Panc1 (cell line): ENCODE data around the gene MYLIP. TPM values are rescaled to one million over a fixed set of nuclear protein-coding genes. Genes with fewer than 3 reads are reported as not detected.

Experiments used
- ATAC-seq: fragments of 200-7000 bp; cut with Tn5 transposase; 2 replicates; pipeline ENCODE4 v1.9.1; 2020; ENCODE audit warnings: mild to moderate bottlenecking, moderate library complexity
- BruUV-seq: library from RNA; stranded (reverse); fragments of 400-500 nt; replicated peaks from 2 replicates; lab custom pipeline; 2021; lab: Mats Ljungman, UMichigan
- CTCF ChIA-PET: fragments of 300-600 bp; sonication (Branson Sonifier 250); formaldehyde crosslinking; loops from one replicate; lab custom pipeline; 2022; ENCODE audit warnings: antibody characterized with exemption; lab: Charles Lee
- POLR2A ChIA-PET: fragments of 300-600 bp; sonication (Branson Sonifier 250); formaldehyde crosslinking; loops from one replicate; lab custom pipeline; 2022; ENCODE audit warnings: antibody characterized with exemption; lab: Charles Lee
- DNase-seq: peaks from one replicate; pipeline ENCODE4 v3.0.0-alpha.2; 2010; ENCODE audit warnings: low read depth, low spot score
- H3K27ac ChIP-seq: 2 replicates; pipeline ENCODE4 v1.5.1; 2011; ENCODE audit warnings: mild to moderate bottlenecking, low read length, inconsistent platforms
- H3K27me3 ChIP-seq: fragments of 200-500 bp; sonication (Bioruptor generic); 2 replicates; pipeline ENCODE4 v1.6.0; 2014; ENCODE audit warnings: low read length, inconsistent platforms; ENCODE audit not compliant: control insufficient read depth, insufficient read depth
- H3K36me3 ChIP-seq: fragments of 200-500 bp; sonication (Bioruptor generic); 2 replicates; pipeline ENCODE4 v1.5.1; 2014; ENCODE audit warnings: inconsistent platforms, mild to moderate bottlenecking, low read length, moderate library complexity; ENCODE audit not compliant: control insufficient read depth, insufficient read depth
- H3K4me1 ChIP-seq: 2 replicates; pipeline ENCODE4 v1.5.1; 2011; ENCODE audit warnings: inconsistent platforms, mild to moderate bottlenecking, low read length, moderate library complexity; ENCODE audit not compliant: control insufficient read depth, insufficient read depth
- H3K4me3 ChIP-seq, 2 experiments: 2 replicates each; pipeline ENCODE4 v1.5.1; 2011 to 2012; ENCODE audit warnings: low read depth in 2 of 2, low read length in 2 of 2, mild to moderate bottlenecking in 2 of 2, inconsistent platforms in 1 of 2, moderate library complexity in 1 of 2
- H3K9me3 ChIP-seq: fragments of 200-500 bp; sonication (Bioruptor generic); 2 replicates; pipeline ENCODE4 v1.5.1; 2014; ENCODE audit warnings: low read depth, mild to moderate bottlenecking, inconsistent platforms, low read length, moderate library complexity; ENCODE audit not compliant: control insufficient read depth, insufficient read depth
- CTCF ChIP-seq: fragments of 450-650 bp; IDR thresholded peaks from 2 replicates; pipeline ENCODE4 v1.5.1; 2017; ENCODE audit warnings: mild to moderate bottlenecking
- POLR2AphosphoS5 ChIP-seq: IDR thresholded peaks from 2 replicates; pipeline ENCODE4 v1.6.1; 2012; ENCODE audit warnings: mild to moderate bottlenecking, low read depth, low read length, moderate library complexity
- SIN3A ChIP-seq: IDR thresholded peaks from 2 replicates; pipeline ENCODE4 v1.6.1; 2012; ENCODE audit warnings: low read depth, mild to moderate bottlenecking, low read length, moderate library complexity, borderline replicate concordance; ENCODE audit not compliant: insufficient read depth
- TCF7L2 ChIP-seq: IDR thresholded peaks from 2 replicates; pipeline ENCODE4 v1.6.1; 2011; ENCODE audit warnings: mild to moderate bottlenecking, low read depth, low read length, inconsistent platforms
- in situ Hi-C: cut with HindIII; loops from 2 replicates; pipeline ENCODE4 v1.10.0; 2016; ENCODE audit warnings: low sequenced_read_pairs, low pct_unique_long_range_greater_than_20kb
- intact Hi-C: fragments of 100-400 bp; cut with micrococcal nuclease; formaldehyde crosslinking; loops from one replicate; pipeline ENCODE4 v1.10.0; 2022; ENCODE audit not compliant: unreplicated experiment
- total RNA-seq: library from RNA; stranded (reverse); gene quantifications from one replicate; pipeline ENCODE4 v1.2.1, GENCODE V29; 2021; ENCODE audit not compliant: unreplicated experiment
- TF ChIP-seq, protein P1 (sequence below), 2 experiments: IDR thresholded peaks; 2 replicates each; pipeline ENCODE4 v1.6.1; 2011 to 2012; ENCODE audit warnings: low read depth in 2 of 2, control low read depth in 1 of 2, low read length in 1 of 2, mild to moderate bottlenecking in 1 of 2, moderate library complexity in 1 of 2; ENCODE audit not compliant: insufficient read depth in 1 of 2

The MYLIP gene
- total RNA-seq, 1 experiment from 2014 or later: 12.7 TPM

- DNase-seq (no peak), ATAC-seq (no peak)
- peaks cover 4% of the 10 kb centered on the region; the same call in 1 of the 2 replicates for H3K27me3 ChIP-seq
- H3K36me3 ChIP-seq: no peaks in the 10 kb centered on the region
- ChIA-PET CTCF (no interaction called here), POLR2A (no interaction called here)
- intact Hi-C loops: no loop called here
- H3K4me1 ChIP-seq: no peaks in the 10 kb centered on the region
- no peak overlapping the region for H3K4me3 ChIP-seq
- H3K9me3 ChIP-seq: no peaks in the 10 kb centered on the region
- no peak overlapping the region for H3K27ac ChIP-seq
- TF ChIP-seq, protein P1, sequence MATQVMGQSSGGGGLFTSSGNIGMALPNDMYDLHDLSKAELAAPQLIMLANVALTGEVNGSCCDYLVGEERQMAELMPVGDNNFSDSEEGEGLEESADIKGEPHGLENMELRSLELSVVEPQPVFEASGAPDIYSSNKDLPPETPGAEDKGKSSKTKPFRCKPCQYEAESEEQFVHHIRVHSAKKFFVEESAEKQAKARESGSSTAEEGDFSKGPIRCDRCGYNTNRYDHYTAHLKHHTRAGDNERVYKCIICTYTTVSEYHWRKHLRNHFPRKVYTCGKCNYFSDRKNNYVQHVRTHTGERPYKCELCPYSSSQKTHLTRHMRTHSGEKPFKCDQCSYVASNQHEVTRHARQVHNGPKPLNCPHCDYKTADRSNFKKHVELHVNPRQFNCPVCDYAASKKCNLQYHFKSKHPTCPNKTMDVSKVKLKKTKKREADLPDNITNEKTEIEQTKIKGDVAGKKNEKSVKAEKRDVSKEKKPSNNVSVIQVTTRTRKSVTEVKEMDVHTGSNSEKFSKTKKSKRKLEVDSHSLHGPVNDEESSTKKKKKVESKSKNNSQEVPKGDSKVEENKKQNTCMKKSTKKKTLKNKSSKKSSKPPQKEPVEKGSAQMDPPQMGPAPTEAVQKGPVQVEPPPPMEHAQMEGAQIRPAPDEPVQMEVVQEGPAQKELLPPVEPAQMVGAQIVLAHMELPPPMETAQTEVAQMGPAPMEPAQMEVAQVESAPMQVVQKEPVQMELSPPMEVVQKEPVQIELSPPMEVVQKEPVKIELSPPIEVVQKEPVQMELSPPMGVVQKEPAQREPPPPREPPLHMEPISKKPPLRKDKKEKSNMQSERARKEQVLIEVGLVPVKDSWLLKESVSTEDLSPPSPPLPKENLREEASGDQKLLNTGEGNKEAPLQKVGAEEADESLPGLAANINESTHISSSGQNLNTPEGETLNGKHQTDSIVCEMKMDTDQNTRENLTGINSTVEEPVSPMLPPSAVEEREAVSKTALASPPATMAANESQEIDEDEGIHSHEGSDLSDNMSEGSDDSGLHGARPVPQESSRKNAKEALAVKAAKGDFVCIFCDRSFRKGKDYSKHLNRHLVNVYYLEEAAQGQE (IDR thresholded peaks at IDR 0.05; ENCODE audit: insufficient read depth in 1 of 2, low read depth in 2 of 2, low read length in 1 of 2): no peak
- no peak for TF ChIP-seq CTCF
- in situ Hi-C loops: no loop called here
- no TSS peak for BruUV-seq
These were observed 39.4 kb upstream of the MYLIP start for GRCh38 chr6:16089232-16090062.

DNA sequence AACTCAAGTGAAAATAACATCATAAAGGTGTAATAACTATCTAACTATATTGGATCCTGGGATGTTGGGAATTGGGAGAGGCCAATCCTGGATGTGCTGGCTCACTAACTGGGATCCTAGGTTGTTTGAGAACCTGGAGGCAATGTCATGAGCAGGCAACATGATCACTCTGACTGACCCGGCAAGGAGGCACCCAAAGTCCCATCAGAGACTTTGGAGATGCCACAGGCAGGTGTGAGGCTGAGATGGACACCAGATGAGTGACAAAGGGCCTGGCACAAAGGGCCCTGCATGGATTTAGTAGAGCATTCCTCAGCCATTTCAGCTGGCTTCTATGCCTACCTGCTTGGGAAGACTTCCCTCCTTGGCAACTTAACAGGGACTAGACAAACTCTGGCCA, 38.4 kb upstream of the MYLIP start:
- Histone ChIP-seq H3K27me3 (peaks cover 4% of the 10 kb centered on the region; the same call in 1 of the 2 replicates), H3K4me1 (no peaks in the 10 kb centered on the region), H3K9me3 (no peaks in the 10 kb centered on the region), H3K27ac (no peak overlapping the region), H3K4me3 (no peak overlapping the region), H3K36me3 (no peaks in the 10 kb centered on the region)
- no TSS peak for BruUV-seq
- intact Hi-C loops (no loop called here), in situ Hi-C loops (no loop called here)
- CTCF ChIA-PET: no interaction called here
- TF ChIP-seq, protein P1 (IDR thresholded peaks at IDR 0.05; ENCODE audit: insufficient read depth in 1 of 2, low read depth in 2 of 2, low read length in 1 of 2): no peak
- TF ChIP-seq SIN3A (no peak), CTCF (no peak), TCF7L2 (no peak), POLR2AphosphoS5 (no peak)
- ATAC-seq: no peak
- DNase-seq: no peak
- POLR2A ChIA-PET: interaction anchor here (0.6 kb wide), 1 partner anchor 97 kb away, joined by 6 read pairs; no protein-coding TSS in a partner anchor
